SU-DHL-6 (cell line): ENCODE measurements around the gene WNT2B.

ENCODE experiments used
- CTCF ChIP-seq: fragments of 200-600 bp; sonication (generic); IDR thresholded peaks from one replicate; pipeline ENCODE4 v1.5.1; 2017; ENCODE audit warnings: antibody characterized with exemption, mild to moderate bottlenecking, low read length, moderate library complexity; ENCODE audit not compliant: insufficient read depth, poor library complexity, severe bottlenecking
- EZH2phosphoT487 ChIP-seq: fragments of 200-600 bp; sonication (generic), shearing (Covaris generic); conservative IDR thresholded peaks from 2 replicates; pipeline ENCODE4 v1.6.1; 2018; ENCODE audit warnings: mild to moderate bottlenecking, antibody characterized with exemption, low read length, moderate library complexity, mixed read lengths

- TF ChIP-seq CTCF (no peak), EZH2phosphoT487 (no peak)
Observed at GRCh38 chr1:112492076-112492475, 16.7 kb upstream of the WNT2B start.
